ENCODE results near the gene HTRA1. TPM values are rescaled to one million over a fixed set of nuclear protein-coding genes. Genes with fewer than 3 reads are reported as not detected.

HTRA1 gene
- polyA plus RNA-seq, 1 of the 3 experiments (the other 2 are of a cell fraction), result 291 TPM

DNA sequence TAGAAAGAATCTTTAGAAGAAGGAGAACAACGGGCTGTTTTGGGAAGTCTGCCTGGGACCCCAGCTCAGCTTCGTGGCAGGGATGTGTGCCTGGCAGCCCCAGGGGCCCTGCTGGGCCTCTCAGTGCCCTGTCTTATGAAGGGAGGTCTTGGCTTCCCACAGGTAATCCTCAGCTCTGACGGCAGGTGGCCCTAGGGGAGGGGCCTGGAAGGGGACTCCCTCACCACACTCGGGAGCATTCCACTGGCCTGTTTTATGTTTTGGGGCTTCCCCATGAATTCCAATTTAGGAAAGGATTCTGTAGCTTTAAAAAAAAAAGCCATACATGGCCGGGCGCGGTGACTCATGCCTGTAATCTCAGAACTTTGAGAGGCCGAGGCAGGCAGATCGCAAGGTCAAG lies 96.2 kb downstream of the HTRA1 start:
- Histone ChIP-seq H3K36me3 (replicated peaks in 1 of 2; ENCODE audit: control insufficient read depth in 1 of 2, insufficient read depth in 2 of 2, low read length in 1 of 2) (no peaks in the 10 kb centered on the region), H3K27ac (ENCODE audit: low read depth in 2 of 2, low read length in 1 of 2) (no peak overlapping the region), H3K9ac (no peak overlapping the region), H3K4me1 (ENCODE audit: control insufficient read depth in 1 of 2, insufficient read depth in 2 of 2, low read depth in 1 of 2, low read length in 1 of 2) (no peaks in the 10 kb centered on the region; a peak in 1 of 4 replicates), H3K4me2 (no peak overlapping the region), H3K9me2 (no peaks in the 10 kb centered on the region), H3K9me3 (no peaks in the 10 kb centered on the region), H3F3A (replicated peaks; ENCODE audit: insufficient read depth) (no peaks in the 10 kb centered on the region), H4K20me1 (ENCODE audit: insufficient read depth) (no peaks in the 10 kb centered on the region), H3K79me2 (ENCODE audit: insufficient read depth) (no peaks in the 10 kb centered on the region), H3K4me3 (ENCODE audit: low read depth in 2 of 2, low read length in 1 of 2) (no peak overlapping the region), H3K27me3 (ENCODE audit: insufficient read depth) (0 out of 2 replicates have a peak, but pooled peaks cover 1% of the 10 kb centered on the region), H2AFZ (ENCODE audit: low read depth) (no peak overlapping the region)
- POLR2A ChIA-PET, result no interaction called here
- WGBS (ENCODE audit: low lambda C conversion rate), result 15% methylated on average over 7 of the region's 9 CpGs
- CTCF ChIA-PET, result interaction anchor here (0.6 to 6.2 kb wide), 4 partner anchors 8 to 928 kb away, joined by 3 to 37 read pairs (median 8); no protein-coding TSS in a partner anchor
- DNase-seq, result no peak
- TF ChIP-seq CHD2 (IDR thresholded peaks at IDR 0.05; ENCODE audit: low read length, partially characterized antibody), result no peak
- TF ChIP-seq RAD21 (IDR thresholded peaks at IDR 0.05; ENCODE audit: low read length), result no peak
- no peak for TF ChIP-seq YY1 (IDR thresholded peaks at IDR 0.05; ENCODE audit: low read depth)
- no peak for TF ChIP-seq GABPA (IDR thresholded peaks at IDR 0.05; ENCODE audit: low read depth)
- TF ChIP-seq RFX5 (IDR thresholded peaks at IDR 0.05; ENCODE audit: low read length), result no peak
- no peak for TF ChIP-seq TAF1 (IDR thresholded peaks at IDR 0.05; ENCODE audit: borderline replicate concordance, low read depth, low read length)
- no peak for TF ChIP-seq SIN3A (IDR thresholded peaks at IDR 0.05; ENCODE audit: borderline replicate concordance, low read depth, low read length)
- no peak for TF ChIP-seq TEAD4 (IDR thresholded peaks at IDR 0.05; ENCODE audit: borderline replicate concordance, insufficient read depth)
- no peak for TF ChIP-seq MXI1 (IDR thresholded peaks at IDR 0.05; ENCODE audit: low read depth, low read length)
- TF ChIP-seq, protein P1, sequence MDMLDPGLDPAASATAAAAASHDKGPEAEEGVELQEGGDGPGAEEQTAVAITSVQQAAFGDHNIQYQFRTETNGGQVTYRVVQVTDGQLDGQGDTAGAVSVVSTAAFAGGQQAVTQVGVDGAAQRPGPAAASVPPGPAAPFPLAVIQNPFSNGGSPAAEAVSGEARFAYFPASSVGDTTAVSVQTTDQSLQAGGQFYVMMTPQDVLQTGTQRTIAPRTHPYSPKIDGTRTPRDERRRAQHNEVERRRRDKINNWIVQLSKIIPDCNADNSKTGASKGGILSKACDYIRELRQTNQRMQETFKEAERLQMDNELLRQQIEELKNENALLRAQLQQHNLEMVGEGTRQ (IDR thresholded peaks at IDR 0.05; ENCODE audit: borderline replicate concordance, low read depth, low read length), result no peak
- TF ChIP-seq REST (IDR thresholded peaks at IDR 0.05; ENCODE audit: low read depth, low read length), result no peak
- TF ChIP-seq ELF1 (IDR thresholded peaks at IDR 0.05), result no peak
- no peak for TF ChIP-seq EP300 (IDR thresholded peaks at IDR 0.05; ENCODE audit: borderline replicate concordance in 1 of 2, low read depth in 1 of 2, low read length in 1 of 2)
- no peak for TF ChIP-seq TCF12 (IDR thresholded peaks at IDR 0.05)
- TF ChIP-seq USF1 (IDR thresholded peaks at IDR 0.05; ENCODE audit: borderline replicate concordance, low read depth), result no peak
- no peak for TF ChIP-seq NRF1 (IDR thresholded peaks at IDR 0.05; ENCODE audit: low read depth, low read length)
- no peak for TF ChIP-seq FOSL2 (IDR thresholded peaks at IDR 0.05; ENCODE audit: borderline replicate concordance, low read depth)
- TF ChIP-seq RXRA (IDR thresholded peaks at IDR 0.05; ENCODE audit: borderline replicate concordance, low read depth), result no peak
- no peak for TF ChIP-seq FOXM1 (IDR thresholded peaks at IDR 0.05; ENCODE audit: low read depth)

Data from SK-N-SH (cell line).